SK-N-SH (cell line): Measurements from ENCODE around the gene TMCC2.

Experiments
- CHD2 ChIP-seq: fragments of 150-350 bp; IDR thresholded peaks from 2 replicates; pipeline ENCODE4 v1.6.1; 2018; ENCODE audit warnings: low read length; ENCODE audit not compliant: partially characterized antibody
- ELF1 ChIP-seq: IDR thresholded peaks from 2 replicates; pipeline ENCODE4 v1.4.0; 2012
- EZH2phosphoT487 ChIP-seq: fragments of 200-600 bp; sonication (generic); IDR thresholded peaks from 2 replicates; pipeline ENCODE4 v1.6.1; 2017; ENCODE audit warnings: low read depth, mixed run types, mild to moderate bottlenecking, antibody characterized with exemption, moderate library complexity, borderline replicate concordance
- POLR2AphosphoS5 ChIP-seq: IDR thresholded peaks from 2 replicates; pipeline ENCODE4 v1.6.1; 2012; ENCODE audit warnings: low read depth, low read length
- RAD21 ChIP-seq: IDR thresholded peaks from 2 replicates; pipeline ENCODE4 v1.6.1; 2012; ENCODE audit warnings: mild to moderate bottlenecking, low read length
- RCOR1 ChIP-seq: fragments of 150-350 bp; IDR thresholded peaks from 2 replicates; pipeline ENCODE4 v1.6.1; 2017; ENCODE audit warnings: antibody characterized with exemption, low read length
- RFX5 ChIP-seq: IDR thresholded peaks from 2 replicates; pipeline ENCODE4 v1.6.1; 2012; ENCODE audit warnings: mild to moderate bottlenecking, improper control_type of control experiment, low read length
- SIN3A ChIP-seq: IDR thresholded peaks from 2 replicates; pipeline ENCODE4 v1.6.1; 2012; ENCODE audit warnings: low read depth, mild to moderate bottlenecking, low read length, moderate library complexity, borderline replicate concordance
- ZBTB33 ChIP-seq: IDR thresholded peaks from 2 replicates; pipeline ENCODE4 v1.4.0; 2012; ENCODE audit warnings: low read depth, borderline replicate concordance
- TF ChIP-seq, protein P1 (sequence below): fragments of 200-600 bp; sonication (generic); IDR thresholded peaks from 2 replicates; pipeline ENCODE4 v1.6.1; 2017; ENCODE audit warnings: antibody characterized with exemption, mild to moderate bottlenecking, moderate library complexity
- TF ChIP-seq, protein P2 (sequence below): fragments of 150-350 bp; IDR thresholded peaks from 2 replicates; pipeline ENCODE4 v1.6.1; 2017; ENCODE audit warnings: antibody characterized with exemption, low read length, low read depth, borderline replicate concordance

GRCh38 chr1:205317311-205317917 is 89.7 kb downstream of the TMCC2 start:
- TF ChIP-seq, protein P1, sequence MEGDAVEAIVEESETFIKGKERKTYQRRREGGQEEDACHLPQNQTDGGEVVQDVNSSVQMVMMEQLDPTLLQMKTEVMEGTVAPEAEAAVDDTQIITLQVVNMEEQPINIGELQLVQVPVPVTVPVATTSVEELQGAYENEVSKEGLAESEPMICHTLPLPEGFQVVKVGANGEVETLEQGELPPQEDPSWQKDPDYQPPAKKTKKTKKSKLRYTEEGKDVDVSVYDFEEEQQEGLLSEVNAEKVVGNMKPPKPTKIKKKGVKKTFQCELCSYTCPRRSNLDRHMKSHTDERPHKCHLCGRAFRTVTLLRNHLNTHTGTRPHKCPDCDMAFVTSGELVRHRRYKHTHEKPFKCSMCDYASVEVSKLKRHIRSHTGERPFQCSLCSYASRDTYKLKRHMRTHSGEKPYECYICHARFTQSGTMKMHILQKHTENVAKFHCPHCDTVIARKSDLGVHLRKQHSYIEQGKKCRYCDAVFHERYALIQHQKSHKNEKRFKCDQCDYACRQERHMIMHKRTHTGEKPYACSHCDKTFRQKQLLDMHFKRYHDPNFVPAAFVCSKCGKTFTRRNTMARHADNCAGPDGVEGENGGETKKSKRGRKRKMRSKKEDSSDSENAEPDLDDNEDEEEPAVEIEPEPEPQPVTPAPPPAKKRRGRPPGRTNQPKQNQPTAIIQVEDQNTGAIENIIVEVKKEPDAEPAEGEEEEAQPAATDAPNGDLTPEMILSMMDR: 0 out of 2 replicates have a peak, but pooled peaks have one; percentile 18
- TF ChIP-seq SIN3A (no peak), RAD21 (no peak), POLR2AphosphoS5 (no peak; the same call in 1 of the 2 replicates), EZH2phosphoT487 (no peak), ZBTB33 (no peak), CHD2 (no peak), ELF1 (no peak), RFX5 (no peak), RCOR1 (no peak)
- TF ChIP-seq, protein P2, sequence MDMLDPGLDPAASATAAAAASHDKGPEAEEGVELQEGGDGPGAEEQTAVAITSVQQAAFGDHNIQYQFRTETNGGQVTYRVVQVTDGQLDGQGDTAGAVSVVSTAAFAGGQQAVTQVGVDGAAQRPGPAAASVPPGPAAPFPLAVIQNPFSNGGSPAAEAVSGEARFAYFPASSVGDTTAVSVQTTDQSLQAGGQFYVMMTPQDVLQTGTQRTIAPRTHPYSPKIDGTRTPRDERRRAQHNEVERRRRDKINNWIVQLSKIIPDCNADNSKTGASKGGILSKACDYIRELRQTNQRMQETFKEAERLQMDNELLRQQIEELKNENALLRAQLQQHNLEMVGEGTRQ: no peak
